KG1 (cell line): ENCODE data around the gene DNAAF1.
A peak's percentile ranks its signal among the peaks of the same experiment; 100 is the strongest.

Experiments
- DNase-seq: peaks from one replicate; lab custom pipeline; 2025; lab: John Stamatoyannopoulos, UW

Gene DNAAF1

DNA sequence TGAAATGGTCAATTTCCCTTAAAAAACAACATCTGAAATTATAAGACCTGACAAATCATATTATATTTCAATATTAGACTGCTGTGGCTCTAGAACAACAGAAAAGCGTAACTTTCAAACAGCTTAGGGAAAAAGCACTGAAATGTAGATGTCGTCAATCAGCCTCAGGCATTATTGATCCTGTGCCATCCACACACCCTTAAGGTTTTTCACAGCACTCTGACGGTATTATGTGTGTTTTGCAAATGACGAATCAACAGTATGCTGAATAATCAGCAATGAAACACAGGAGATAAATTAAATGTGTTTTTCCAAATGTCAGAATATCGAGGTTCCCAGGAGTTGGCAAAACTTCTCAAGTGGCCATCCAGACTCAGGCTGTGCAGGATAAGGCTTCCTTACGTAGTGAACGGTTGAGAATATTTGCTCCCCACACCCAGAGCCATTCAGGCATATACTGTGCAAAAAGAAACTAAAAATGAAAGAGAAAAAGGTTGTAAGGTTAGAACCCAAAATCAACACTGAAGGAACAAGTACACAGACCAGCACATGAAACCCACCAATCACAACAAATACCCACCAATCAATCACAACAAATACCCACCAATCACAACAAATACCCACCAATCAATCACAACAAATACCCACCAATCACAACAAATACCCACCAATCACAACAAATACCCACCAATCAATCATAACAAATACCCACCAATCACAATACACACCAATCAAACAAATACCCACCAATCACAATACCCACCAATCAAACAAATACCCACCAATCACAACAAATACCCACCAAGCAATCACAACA, 20.6 kb upstream of the DNAAF1 start:
- DNase-seq = no peak

DNA sequence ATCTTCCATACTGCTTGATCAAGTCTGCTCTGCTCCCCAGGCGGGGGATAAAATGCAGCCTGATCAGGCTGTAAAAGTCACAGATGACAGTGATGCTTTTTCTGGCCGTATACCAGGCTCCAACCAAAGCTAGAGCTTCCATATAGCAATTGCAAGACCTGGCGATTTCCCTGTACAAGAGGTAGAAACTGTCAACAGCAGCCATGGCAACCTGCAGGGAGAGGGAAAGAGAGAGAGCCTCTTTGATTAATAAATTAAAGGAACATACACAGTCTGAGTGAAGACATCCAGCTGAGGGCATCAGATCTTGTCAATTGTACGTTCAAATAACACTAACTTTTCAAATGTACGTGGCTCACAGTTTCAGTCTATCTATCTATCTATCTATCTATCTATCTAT, 14.0 kb upstream of the DNAAF1 start:
- DNase-seq = no peak

DNA sequence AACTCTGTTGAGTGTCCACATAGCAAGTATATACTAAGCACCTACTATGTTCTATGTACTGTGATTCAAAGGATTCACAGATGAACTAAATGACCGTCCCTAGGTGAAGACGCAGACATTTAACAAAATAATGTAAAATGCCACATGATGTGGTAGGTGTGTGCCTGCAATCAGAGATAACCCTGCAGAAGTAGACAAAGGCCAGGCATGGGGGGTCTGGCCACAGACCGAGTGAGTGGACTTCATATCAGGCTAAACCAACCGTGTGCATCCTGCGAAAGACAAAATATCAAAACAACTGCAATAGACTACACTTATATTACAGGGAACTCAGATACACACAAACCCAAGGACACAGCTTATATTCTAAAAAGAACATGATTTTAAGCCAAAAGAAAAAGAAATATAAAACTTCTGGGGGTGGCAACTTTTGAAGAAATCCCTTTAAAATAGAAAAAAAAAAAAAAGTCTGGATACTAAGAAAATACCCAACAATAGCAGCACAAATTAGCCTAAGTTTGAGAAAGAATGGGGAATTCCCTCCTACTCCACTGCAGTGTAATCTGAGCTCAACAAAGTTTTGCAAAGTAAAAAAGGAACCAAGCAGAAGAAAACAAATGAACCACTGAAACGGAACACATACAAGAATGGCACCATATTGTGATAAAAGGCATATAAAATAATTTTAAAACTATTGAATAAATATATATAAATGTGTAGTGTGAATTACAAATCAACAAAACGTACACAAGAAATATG, 12.4 kb upstream of the DNAAF1 start:
- DNase-seq = no peak

GRCh38 chr16:84136331-84137125, 8.6 kb upstream of the DNAAF1 start:
- DNase-seq = no peak

- DNase-seq = no peak
These were observed 7.8 kb upstream of the DNAAF1 start for GRCh38 chr16:84137287-84137686.

DNA sequence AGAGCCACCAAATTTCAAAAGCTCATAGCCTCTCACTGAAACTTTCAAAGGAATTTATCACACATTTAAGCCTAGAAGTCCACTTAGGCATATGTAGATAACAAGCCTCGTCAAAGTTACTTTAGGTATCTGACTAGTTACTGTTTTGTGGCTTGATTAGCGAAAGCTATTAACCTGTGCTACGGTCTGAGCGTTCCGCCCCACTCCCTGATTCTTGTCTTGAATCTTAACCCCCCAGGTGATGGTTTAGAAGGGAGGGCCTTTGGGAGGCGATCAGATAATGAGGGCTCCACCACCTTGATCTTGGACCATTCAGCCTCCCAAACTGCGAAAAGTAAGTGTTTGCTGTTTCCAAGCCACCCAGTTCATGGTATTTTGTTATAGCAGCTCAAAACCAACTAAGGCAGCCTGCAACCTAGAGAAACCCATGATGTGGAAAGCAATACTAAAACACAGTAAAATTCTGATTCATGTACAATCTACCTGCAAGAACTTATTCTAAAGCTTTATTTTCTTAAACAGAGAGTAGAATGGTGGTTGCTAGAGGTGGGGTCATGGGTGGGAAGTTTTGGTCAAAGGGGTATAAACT, 7.2 kb upstream of the DNAAF1 start:
- no peak for DNase-seq

DNA sequence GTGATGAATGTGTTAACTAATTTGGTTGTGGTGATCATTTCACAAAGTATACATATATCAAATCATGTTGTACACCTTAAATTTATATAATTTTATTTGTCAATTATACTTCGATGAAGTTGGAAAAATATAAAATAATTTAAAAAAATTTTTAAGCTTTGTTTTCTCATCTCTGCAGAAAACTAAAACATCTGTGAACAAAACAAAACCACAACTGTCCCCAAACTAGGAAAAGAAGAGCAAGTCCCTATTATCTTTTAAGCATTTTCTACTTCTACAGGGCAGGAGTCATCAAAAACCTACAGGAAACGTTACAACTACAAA, 6.6 kb upstream of the DNAAF1 start:
- no peak for DNase-seq

DNA sequence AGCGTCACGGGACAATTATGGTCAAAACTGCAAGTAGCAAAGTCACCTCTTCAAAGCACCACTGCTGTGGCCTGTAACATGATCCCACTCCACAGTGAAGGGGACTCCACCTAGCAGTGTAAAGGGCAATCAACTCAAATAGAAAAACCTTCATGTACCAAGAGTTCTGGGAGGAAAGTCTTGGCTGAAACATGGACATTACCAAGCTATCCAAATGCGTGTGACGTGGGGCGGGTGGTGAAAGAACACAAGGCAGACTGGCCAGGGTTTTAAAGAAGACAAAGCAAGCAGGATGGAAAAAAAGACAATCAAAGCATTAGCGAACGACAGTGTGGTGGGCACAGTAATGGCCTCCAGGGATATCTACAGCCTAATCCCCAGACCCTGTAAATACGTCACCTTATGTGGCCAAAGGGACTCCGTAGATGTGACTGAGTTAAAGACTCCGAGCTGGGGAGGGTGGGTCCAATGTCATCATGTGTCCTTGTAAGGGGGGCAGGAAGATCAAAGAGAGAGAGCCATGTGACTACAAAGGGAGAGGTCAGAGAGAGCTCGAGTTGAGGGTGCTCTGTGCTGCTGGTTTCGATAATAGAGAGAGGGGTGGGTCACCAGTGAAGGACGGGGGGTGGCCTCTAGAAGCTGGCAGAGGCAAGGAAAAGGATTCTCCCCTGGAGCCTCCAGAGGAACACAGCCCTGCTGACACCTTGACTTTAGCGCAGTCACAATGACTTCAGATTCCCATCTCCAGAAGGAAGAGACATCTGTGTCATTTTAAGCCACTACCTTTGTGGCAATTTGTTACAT, 6.1 kb upstream of the DNAAF1 start:
- DNase-seq = no peak

DNA sequence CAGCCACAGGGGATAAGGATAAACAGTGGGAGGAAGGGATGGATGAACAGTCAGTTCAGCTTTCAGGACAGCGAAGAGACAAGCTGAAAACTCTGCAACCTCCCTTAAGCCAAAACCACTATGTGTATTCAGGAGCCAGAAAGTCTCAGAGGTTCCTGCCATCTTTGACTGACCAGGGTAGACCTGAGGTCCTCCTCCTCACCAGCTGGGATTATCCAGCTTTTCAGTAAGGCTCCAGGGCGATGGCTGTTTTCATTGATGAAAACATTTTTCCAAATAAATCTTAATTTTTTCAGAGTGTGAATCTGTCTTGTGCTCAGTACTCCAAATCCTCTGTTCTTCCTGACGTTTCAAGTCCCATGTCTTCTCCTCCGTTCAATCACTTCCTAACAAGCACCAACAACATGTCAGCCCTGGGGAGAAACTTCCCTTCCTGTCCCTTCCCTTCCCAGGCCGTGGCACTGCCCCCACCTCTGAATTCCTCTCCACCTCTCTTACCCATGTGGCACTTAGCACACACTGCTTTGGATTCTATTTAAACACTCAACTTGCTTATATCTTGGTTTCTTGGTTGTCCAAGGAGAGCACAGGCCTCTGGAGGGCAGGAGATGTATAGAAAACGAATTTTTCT, 5.4 kb upstream of the DNAAF1 start:
- DNase-seq = no peak

DNA sequence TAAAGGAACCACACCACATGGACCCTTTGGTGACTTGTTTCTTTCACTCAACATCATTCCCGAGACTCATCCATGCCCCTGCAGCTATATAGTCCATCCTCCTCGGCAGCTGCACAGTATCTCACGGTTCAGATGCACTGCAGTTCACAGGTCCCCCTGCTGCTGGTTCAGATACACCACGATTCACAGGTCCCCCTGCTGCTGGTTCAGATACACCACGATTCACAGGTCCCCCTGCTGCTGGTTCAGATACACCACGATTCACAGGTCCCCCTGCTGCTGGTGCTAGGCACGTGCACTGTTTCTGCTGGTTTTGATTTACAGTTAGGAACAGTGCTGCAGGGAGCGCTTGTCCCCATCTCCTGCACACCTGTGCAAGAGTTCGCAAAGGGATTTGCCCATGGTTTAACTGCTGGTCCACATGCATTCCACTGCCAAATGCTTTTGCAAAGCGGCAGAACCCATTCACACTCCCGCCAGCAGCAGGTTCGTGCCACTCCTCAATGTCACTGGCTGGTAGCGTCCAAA, 3.9 kb upstream of the DNAAF1 start:
- DNase-seq = no peak

- DNase-seq = no peak
These were observed 2.0 kb upstream of the DNAAF1 start for GRCh38 chr16:84143081-84143480.

DNA sequence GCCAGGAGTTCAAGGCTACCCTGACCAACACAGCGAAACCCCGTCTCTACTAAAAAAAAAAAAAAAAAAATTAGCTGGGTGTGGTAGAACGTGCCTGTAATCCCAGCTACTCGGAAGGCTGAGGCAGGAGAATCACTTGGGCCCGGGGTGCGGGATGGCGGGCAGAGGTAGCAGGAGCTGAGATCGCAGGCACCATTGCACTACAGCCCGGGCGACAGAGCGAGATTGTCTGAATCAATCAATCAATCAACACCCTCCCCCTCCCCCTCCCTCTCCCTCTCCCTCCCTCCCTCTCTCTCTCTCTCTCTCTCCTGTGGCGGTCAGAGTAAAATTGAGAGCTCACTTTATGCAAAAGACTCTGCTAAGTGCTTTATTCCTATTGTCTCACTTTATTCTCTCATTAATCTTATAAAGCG, 1.3 kb upstream of the DNAAF1 start:
- no peak for DNase-seq

GRCh38 chr16:84144209-84144858, 774 bp upstream of the DNAAF1 start:
- DNase-seq = peak; percentile 14

DNA sequence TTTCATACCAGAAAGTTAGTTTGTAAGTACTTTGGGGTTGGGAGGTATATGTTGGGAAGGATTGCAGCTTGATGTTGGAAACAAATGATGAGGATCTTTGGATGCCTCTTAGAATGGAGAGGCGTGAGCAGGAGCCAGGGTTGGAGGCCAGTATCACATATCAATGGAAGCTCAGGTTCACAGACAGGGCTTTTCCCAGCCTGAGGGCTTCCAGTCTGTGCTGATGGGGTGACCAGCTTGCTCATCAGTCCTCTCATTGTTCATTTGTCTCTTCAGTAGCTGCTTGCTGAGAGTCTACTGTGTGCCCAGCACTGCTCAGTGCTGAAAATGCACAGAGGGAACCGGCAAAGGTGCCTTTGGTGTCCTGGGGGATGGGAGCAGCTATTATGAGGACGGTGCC, 5.8 kb downstream of the DNAAF1 start:
- DNase-seq = no peak

DNA sequence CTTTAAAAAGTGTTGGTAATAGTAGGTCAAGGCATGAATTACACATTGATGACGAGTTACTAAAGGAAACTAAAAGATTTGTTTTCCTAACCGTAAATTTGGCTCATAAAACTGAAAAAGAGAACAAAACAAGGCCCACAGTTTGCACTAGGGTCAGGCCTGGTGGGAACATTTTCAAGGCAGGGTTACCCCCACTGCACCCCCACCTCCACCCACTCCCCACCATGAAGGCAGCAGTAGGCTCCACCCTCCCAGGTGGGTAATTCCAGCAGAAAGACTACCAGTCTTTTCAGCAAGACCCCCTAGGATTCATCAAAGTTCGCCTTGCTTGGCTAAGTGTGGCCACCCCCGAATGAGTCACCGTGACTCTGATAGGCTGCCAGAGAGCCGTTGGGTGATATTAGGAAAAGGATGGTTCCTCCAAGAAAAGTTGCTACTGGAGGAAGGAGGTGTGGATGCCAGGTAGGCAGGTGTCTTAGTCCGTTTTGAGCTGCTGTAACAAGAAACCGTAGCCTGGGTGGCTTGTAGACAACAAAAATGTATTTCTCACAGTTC, 8.6 kb downstream of the DNAAF1 start:
- no peak for DNase-seq

DNA sequence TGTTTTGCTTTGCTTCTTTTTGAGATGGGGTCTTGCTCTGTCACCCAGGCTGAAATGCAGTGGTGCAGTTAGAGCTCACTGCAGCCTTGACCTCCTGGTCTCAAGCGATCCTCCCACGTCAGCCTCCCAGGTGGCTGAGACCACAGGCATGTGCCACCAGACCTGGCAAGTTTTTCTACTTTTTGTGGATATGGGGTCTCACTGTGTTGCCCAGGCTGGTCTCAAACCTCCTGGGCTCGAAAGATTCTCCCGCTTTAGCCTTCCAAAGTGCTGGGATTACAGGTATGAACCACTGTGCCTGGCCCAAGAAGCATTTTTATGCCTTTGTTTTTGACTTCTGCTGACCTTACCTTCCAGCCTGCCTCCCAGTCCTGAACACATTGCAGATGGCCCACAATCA, 10.1 kb downstream of the DNAAF1 start:
- no peak for DNase-seq

- no peak for DNase-seq
These were observed 10.7 kb downstream of the DNAAF1 start for GRCh38 chr16:84155771-84156170.

DNA sequence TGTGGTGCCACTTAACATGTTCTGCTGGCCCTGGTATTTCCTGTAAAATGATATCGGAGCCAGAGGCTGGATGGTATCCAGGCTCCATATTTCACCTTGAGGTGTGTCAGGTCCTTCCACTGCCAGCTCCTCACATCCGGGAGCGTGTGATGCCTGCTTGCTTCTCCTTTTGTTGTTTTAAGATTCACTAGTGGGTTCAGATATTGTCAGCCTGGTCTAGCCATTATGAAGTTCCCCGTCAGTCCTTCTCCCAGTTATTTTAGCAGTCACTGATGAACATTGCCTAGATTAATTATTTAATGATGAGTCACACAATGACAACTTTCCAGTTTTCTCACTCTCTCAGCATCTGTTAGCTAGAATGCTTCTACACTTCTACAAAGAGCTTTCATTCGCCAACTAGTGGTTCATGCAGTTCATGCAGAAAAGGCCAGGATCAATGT, 11.3 kb downstream of the DNAAF1 start:
- DNase-seq = no peak

GRCh38 chr16:84159007-84159406, 13.9 kb downstream of the DNAAF1 start:
- DNase-seq = no peak

DNA sequence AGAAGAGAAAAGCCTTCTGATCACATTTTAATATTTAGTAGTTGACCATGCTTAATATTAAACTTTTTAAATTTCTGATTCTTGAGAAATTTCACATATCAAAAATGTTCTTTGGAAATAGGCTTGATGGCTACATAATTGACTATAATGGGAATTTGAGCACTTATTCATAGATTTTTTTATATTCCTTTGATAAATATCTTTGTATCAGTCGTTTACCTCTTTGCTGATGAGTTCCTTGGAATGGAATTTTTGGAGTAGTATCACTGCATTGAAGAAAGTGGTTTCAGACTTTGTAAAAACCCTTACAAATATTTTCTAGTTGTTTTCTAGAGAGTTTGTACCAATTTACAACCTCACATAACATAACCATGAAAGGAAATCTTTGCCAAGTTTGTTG, 14.7 kb downstream of the DNAAF1 start:
- DNase-seq = no peak
